H1 (cell line): Measurements from ENCODE around the gene KIDINS220. TPM values are rescaled to one million over a fixed set of nuclear protein-coding genes. Genes with fewer than 3 reads are reported as not detected.

Experiments
- CTCF ChIA-PET: fragments of 300-600 bp; sonication (Branson Sonifier 250); formaldehyde crosslinking; loops from one replicate; lab custom pipeline; 2021; ENCODE audit not compliant: partially characterized antibody; lab: Charles Lee
- POLR2A ChIA-PET: fragments of 300-600 bp; sonication (Branson Sonifier 250); formaldehyde crosslinking; loops from one replicate; lab custom pipeline; 2021; ENCODE audit warnings: inconsistent platforms; ENCODE audit not compliant: partially characterized antibody; lab: Charles Lee
- DNase-seq, 2 experiments: peaks; one replicate each; pipeline versions ENCODE4 v3.0.0 to v3.0.0-alpha.2; 2010 to 2022; ENCODE audit warnings: low spot score in 2 of 2, low read depth in 1 of 2, mixed read lengths in 1 of 2
- FAIRE-seq: peaks from 2 replicates; lab custom pipeline; 2011; peaks lifted over from hg19 to GRCh38; lab: Jason Lieb, UNC
- H2AFZ ChIP-seq: 2 replicates; pipeline ENCODE4 v1.8.1; 2012; ENCODE audit warnings: low read length, inconsistent platforms
- H2AK5ac ChIP-seq: 2 replicates; pipeline ENCODE4 v1.6.1; 2013; ENCODE audit warnings: low read depth, low read length
- H2BK120ac ChIP-seq: replicated peaks from 2 replicates; pipeline ENCODE3; 2013; ENCODE audit warnings: low read depth, low read length, inconsistent platforms
- H2BK12ac ChIP-seq: 2 replicates; pipeline ENCODE4 v1.6.1; 2013; ENCODE audit warnings: low read depth, low read length
- H2BK15ac ChIP-seq: 2 replicates; pipeline ENCODE4 v1.6.1; 2013; ENCODE audit warnings: low read length
- H2BK20ac ChIP-seq: 2 replicates; pipeline ENCODE4 v1.6.1; 2013; ENCODE audit warnings: low read length
- H2BK5ac ChIP-seq: 2 replicates; pipeline ENCODE4 v1.6.1; 2013; ENCODE audit warnings: low read depth, low read length
- H3K14ac ChIP-seq: 2 replicates; pipeline ENCODE4 v1.6.1; 2013; ENCODE audit warnings: inconsistent platforms; ENCODE audit not compliant: insufficient read length
- H3K18ac ChIP-seq: 2 replicates; pipeline ENCODE4 v1.6.1; 2013; ENCODE audit warnings: low read length; ENCODE audit errors: extremely low read depth
- H3K23ac ChIP-seq: 2 replicates; pipeline ENCODE4 v1.6.1; 2013; ENCODE audit warnings: inconsistent platforms; ENCODE audit not compliant: insufficient read length
- H3K23me2 ChIP-seq: 2 replicates; pipeline ENCODE4 v1.6.1; 2013; ENCODE audit warnings: low read depth, low read length
- H3K27ac ChIP-seq: 2 replicates; pipeline ENCODE4 v1.6.1; 2011; ENCODE audit warnings: low read depth, low read length, inconsistent platforms
- H3K27me3 ChIP-seq, 4 experiments: replicated peaks in 1 of 4; 1 replicate in 1 of 4; 2 replicates in 3 of 4; pipeline versions ENCODE4 v1.6.1 to v1.8.1; 2011 to 2013; ENCODE audit warnings: low read length in 3 of 4, mild to moderate bottlenecking in 3 of 4, inconsistent platforms in 2 of 4, mixed read lengths in 2 of 4, moderate library complexity in 1 of 4; ENCODE audit not compliant: control insufficient read depth in 3 of 4, insufficient read depth in 3 of 4; ENCODE audit errors: extremely low read depth in 1 of 4
- H3K36me3 ChIP-seq, 4 experiments: 2 replicates each; pipeline versions ENCODE4 v1.6.1 to v1.8.1; 2011 to 2013; ENCODE audit warnings: mild to moderate bottlenecking in 4 of 4, low read length in 3 of 4, moderate library complexity in 2 of 4, control low read depth in 1 of 4, inconsistent platforms in 1 of 4; ENCODE audit not compliant: insufficient read depth in 4 of 4, control insufficient read depth in 2 of 4
- H3K4ac ChIP-seq: replicated peaks from 2 replicates; pipeline ENCODE3; 2013; ENCODE audit warnings: low read length, low read depth, mixed read lengths, inconsistent platforms; ENCODE audit not compliant: insufficient read length
- H3K4me1 ChIP-seq, 4 experiments: replicated peaks in 1 of 4; 1 replicate in 1 of 4; 2 replicates in 3 of 4; pipeline versions ENCODE4 v1.6.1 to v1.8.1; 2011 to 2013; ENCODE audit warnings: low read length in 3 of 4, inconsistent platforms in 2 of 4, mixed read lengths in 1 of 4; ENCODE audit not compliant: insufficient read depth in 4 of 4, control insufficient read depth in 3 of 4
- H3K4me2 ChIP-seq, 2 experiments: 2 replicates each; pipeline versions ENCODE4 v1.6.1 to v1.8.1; 2011 to 2013; ENCODE audit warnings: low read depth in 2 of 2, low read length in 2 of 2, control low read depth in 1 of 2, inconsistent platforms in 1 of 2, mild to moderate bottlenecking in 1 of 2; ENCODE audit not compliant: insufficient read depth in 1 of 2
- H3K4me3 ChIP-seq, 4 experiments: fragments of 200-600, 300-600 bp in 1 of 4; sonication (generic), shearing (Covaris generic), sonication (Bioruptor Twin) in 1 of 4; 2 replicates each; pipeline versions ENCODE4 v1.5.1 to v1.8.1; 2011 to 2016; ENCODE audit warnings: low read length in 4 of 4, low read depth in 3 of 4, control low read depth in 2 of 4, inconsistent platforms in 2 of 4, mild to moderate bottlenecking in 2 of 4, mixed read lengths in 1 of 4, moderate library complexity in 1 of 4; ENCODE audit not compliant: insufficient read depth in 2 of 4; ENCODE audit errors: extremely low read depth in 1 of 4
- H3K56ac ChIP-seq: replicated peaks from 2 replicates; pipeline ENCODE3; 2013; ENCODE audit warnings: low read depth, mild to moderate bottlenecking, mixed read lengths, low read length, inconsistent platforms; ENCODE audit not compliant: insufficient read length
- H3K79me1 ChIP-seq: 2 replicates; pipeline ENCODE4 v1.6.1; 2013; ENCODE audit warnings: low read depth, low read length, control low read depth
- H3K79me2 ChIP-seq, 2 experiments: 2 replicates each; pipeline versions ENCODE4 v1.6.1 to v1.8.1; 2012 to 2013; ENCODE audit warnings: low read length in 2 of 2, mild to moderate bottlenecking in 2 of 2, inconsistent platforms in 1 of 2; ENCODE audit not compliant: insufficient read depth in 2 of 2, control insufficient read depth in 1 of 2
- H3K9ac ChIP-seq, 4 experiments: replicated peaks in 1 of 4; 1 replicate in 1 of 4; 2 replicates in 3 of 4; pipeline versions ENCODE4 v1.6.1 to v1.8.1; 2011 to 2013; ENCODE audit warnings: low read depth in 3 of 4, low read length in 3 of 4, control low read depth in 2 of 4, mild to moderate bottlenecking in 2 of 4, moderate library complexity in 2 of 4, inconsistent platforms in 1 of 4; ENCODE audit errors: extremely low read depth in 1 of 4
- H3K9me3 ChIP-seq, 2 experiments: 2 replicates each; pipeline versions ENCODE4 v1.6.1 to v1.8.1; 2012 to 2013; ENCODE audit warnings: mild to moderate bottlenecking in 2 of 2, moderate library complexity in 2 of 2, control low read depth in 1 of 2, inconsistent platforms in 1 of 2, low read depth in 1 of 2, low read length in 1 of 2, mixed read lengths in 1 of 2; ENCODE audit not compliant: insufficient read depth in 2 of 2
- H4K20me1 ChIP-seq, 2 experiments: replicated peaks in 1 of 2; 2 replicates each; pipeline versions ENCODE3 to v1.8.1; 2011 to 2013; ENCODE audit warnings: inconsistent platforms in 2 of 2, low read length in 2 of 2, mild to moderate bottlenecking in 1 of 2; ENCODE audit not compliant: insufficient read depth in 2 of 2, control insufficient read depth in 1 of 2
- H4K5ac ChIP-seq: 2 replicates; pipeline ENCODE4 v1.6.1; 2013; ENCODE audit warnings: low read length, low read depth, mixed read lengths, inconsistent platforms; ENCODE audit not compliant: insufficient read length
- H4K8ac ChIP-seq: 2 replicates; pipeline ENCODE4 v1.8.0; 2013; ENCODE audit warnings: mild to moderate bottlenecking, moderate library complexity, low read length, inconsistent platforms; ENCODE audit not compliant: insufficient read depth; ENCODE audit errors: extremely low read depth
- H4K91ac ChIP-seq: replicated peaks from 2 replicates; pipeline ENCODE3; 2013; ENCODE audit warnings: low read length, mixed read lengths, inconsistent platforms; ENCODE audit not compliant: insufficient read length
- CBX8 ChIP-seq: fragments of 300-800, 300-1000 bp; sonication (generic); IDR thresholded peaks from 2 replicates; pipeline ENCODE4 v1.7.1; 2016; ENCODE audit warnings: low read depth, low read length, borderline replicate concordance
- CEBPB ChIP-seq: IDR thresholded peaks from 2 replicates; pipeline ENCODE4 v1.6.1; 2012; ENCODE audit warnings: low read depth, low read length
- CHD2 ChIP-seq: IDR thresholded peaks from 2 replicates; pipeline ENCODE4 v1.6.1; 2012; ENCODE audit warnings: low read length, improper control_type of control experiment
- HDAC6 ChIP-seq: IDR thresholded peaks from one replicate; pipeline ENCODE4 v1.7.1; 2012; ENCODE audit warnings: low read depth, mild to moderate bottlenecking, inconsistent platforms, low read length, moderate library complexity
- KDM5A ChIP-seq: fragments of 200-600 bp; IDR thresholded peaks from 2 replicates; pipeline ENCODE4 v1.7.1; 2012; ENCODE audit warnings: mild to moderate bottlenecking, low read length, inconsistent platforms, mixed read lengths
- RFX5 ChIP-seq: IDR thresholded peaks from 2 replicates; pipeline ENCODE4 v1.6.1; 2011; ENCODE audit warnings: low read depth, low read length, improper control_type of control experiment, borderline replicate concordance
- SP1 ChIP-seq: IDR thresholded peaks from 2 replicates; pipeline ENCODE4 v1.6.1; 2011; ENCODE audit warnings: low read depth, low read length
- TAF7 ChIP-seq: optimal IDR thresholded peaks from 2 replicates; pipeline ENCODE3; 2011; ENCODE audit warnings: low read depth, mild to moderate bottlenecking, inconsistent platforms, low read length, moderate library complexity, borderline replicate concordance
- YY1 ChIP-seq: IDR thresholded peaks from 2 replicates; pipeline ENCODE4 v1.6.1; 2011; ENCODE audit warnings: low read depth, mild to moderate bottlenecking, low read length
- ZNF274 ChIP-seq: IDR thresholded peaks from 2 replicates; pipeline ENCODE4 v1.7.0; 2012; ENCODE audit warnings: low read length, borderline replicate concordance; ENCODE audit errors: extremely low read depth
- WGBS, 2 experiments: shearing (Covaris generic) in 1 of 2; methylation state at CpG; one replicate each; pipeline versions ENCODE4 v1.1.6 to v1.1.7; 2013 to 2015; ENCODE audit warnings: low lambda C conversion rate in 2 of 2, mixed read lengths in 2 of 2, inconsistent platforms in 1 of 2, low coverage in 1 of 2, missing lambda C conversion rate in 1 of 2; ENCODE audit not compliant: insufficient replicate concordance in 2 of 2, insufficient coverage in 1 of 2, insufficient read length in 1 of 2; ENCODE audit errors: extremely low coverage in 1 of 2, missing lambda C conversion rate in 1 of 2; 5-methylcytosine and 5-hydroxymethylcytosine counted together
- polyA plus RNA-seq, 7 experiments: library from polyadenylated mRNA; depleted of rRNA in 3 of 7; stranded (reverse) in 5 of 7; unstranded in 2 of 7; fragments of >200 nt in 5 of 7; fragments of 200-250 nt in 2 of 7; gene quantifications; 1 replicate in 5 of 7; 2 replicates in 1 of 7; 4 replicates in 1 of 7; pipeline versions ENCODE4 v1.2.1 to v1.2.3, GENCODE V29; 2011 to 2013; ENCODE audit warnings: missing spikeins in 2 of 7, mixed read lengths in 2 of 7
- total RNA-seq: library from RNA; stranded (reverse); fragmentation: NEBNext Ultra II Directional; extraction: Animal tissue kit (Norgen Biotek cat#: 25700); gene quantifications from 2 replicates; pipeline ENCODE4 v1.2.1, GENCODE V29; 2021
- TF ChIP-seq, protein P1 (sequence below): IDR thresholded peaks from 2 replicates; pipeline ENCODE4 v1.6.1; 2012; ENCODE audit warnings: inconsistent platforms
- TF ChIP-seq, protein P2 (sequence below): IDR thresholded peaks from 2 replicates; pipeline ENCODE4 v1.6.1; 2012; ENCODE audit warnings: inconsistent platforms

KIDINS220 gene
- total and polyA plus RNA-seq, 2 of the 8 experiments (the other 6 are each of a cell fraction or from before 2014, with no cell fraction given): 21.2 to 27.1 TPM

DNA sequence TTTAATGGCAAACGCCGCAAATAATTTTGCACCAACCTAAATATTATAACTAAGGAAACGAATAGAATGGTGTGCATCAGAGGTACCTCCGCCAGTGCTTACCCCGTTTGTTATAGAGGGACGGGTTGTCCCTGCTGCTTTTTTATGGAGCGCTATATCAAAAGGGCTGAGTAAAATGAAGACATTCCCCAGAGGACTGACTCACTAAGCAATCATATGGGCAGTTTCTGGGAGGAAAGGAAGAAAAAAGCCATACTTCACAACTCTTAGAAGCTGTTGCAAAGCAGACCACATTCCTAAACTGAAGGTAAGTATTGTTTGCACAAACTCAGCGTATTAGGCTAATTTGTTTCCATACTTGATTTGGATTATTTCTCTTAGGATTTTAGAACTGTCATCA is 142.7 kb downstream of the KIDINS220 start:
- Histone ChIP-seq H4K5ac (no peak overlapping the region), H3K18ac (no peak overlapping the region), H3K27ac (no peak overlapping the region), H3K23ac (no peak overlapping the region), H2BK12ac (no peak overlapping the region), H4K91ac (no peak overlapping the region), H3K27me3 (no peaks in the 10 kb centered on the region), H4K20me1 (no peaks in the 10 kb centered on the region), H3K79me1 (no peaks in the 10 kb centered on the region), H2AFZ (no peak overlapping the region), H2BK20ac (no peak overlapping the region), H3K9ac (no peak overlapping the region), H2BK15ac (no peak overlapping the region), H3K36me3 (no peaks in the 10 kb centered on the region), H3K4me3 (no peak overlapping the region), H3K4ac (no peak overlapping the region), H3K79me2 (no peaks in the 10 kb centered on the region), H2BK5ac (no peak overlapping the region), H3K9me3 (no peaks in the 10 kb centered on the region), H3K4me2 (no peak overlapping the region), H4K8ac (no peak overlapping the region), H2AK5ac (no peak overlapping the region), H3K56ac (no peak overlapping the region), H3K4me1 (peaks cover 0 to 4% (median 0%) of the 10 kb centered on the region in 4 experiments; a peak in 3 of 7 replicates), H2BK120ac (no peak overlapping the region), H3K23me2 (no peaks in the 10 kb centered on the region; the same call in 1 of the 2 replicates), H3K14ac (no peak overlapping the region)
- no peak for FAIRE-seq
- ChIA-PET CTCF (interaction anchor here (1.2 kb wide), 1 partner anchor 1023 kb away, joined by 3 read pairs; no protein-coding TSS in a partner anchor), POLR2A (no interaction called here)
- WGBS, 2 experiments: 79% methylated on average over 8 of the region's 8 CpGs; no CpG with 5 or more reads in 1 of the 2 experiments
- DNase-seq: no peak
- TF ChIP-seq CBX8 (no peak), ZNF274 (no peak), HDAC6 (no peak), RFX5 (no peak), CEBPB (no peak), YY1 (no peak), TAF7 (no peak), SP1 (no peak), CHD2 (no peak), KDM5A (no peak)
- TF ChIP-seq, protein P1, sequence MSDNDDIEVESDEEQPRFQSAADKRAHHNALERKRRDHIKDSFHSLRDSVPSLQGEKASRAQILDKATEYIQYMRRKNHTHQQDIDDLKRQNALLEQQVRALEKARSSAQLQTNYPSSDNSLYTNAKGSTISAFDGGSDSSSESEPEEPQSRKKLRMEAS: no peak
- TF ChIP-seq, protein P2, sequence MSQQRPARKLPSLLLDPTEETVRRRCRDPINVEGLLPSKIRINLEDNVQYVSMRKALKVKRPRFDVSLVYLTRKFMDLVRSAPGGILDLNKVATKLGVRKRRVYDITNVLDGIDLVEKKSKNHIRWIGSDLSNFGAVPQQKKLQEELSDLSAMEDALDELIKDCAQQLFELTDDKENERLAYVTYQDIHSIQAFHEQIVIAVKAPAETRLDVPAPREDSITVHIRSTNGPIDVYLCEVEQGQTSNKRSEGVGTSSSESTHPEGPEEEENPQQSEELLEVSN: no peak
